Measurements from ENCODE around the gene TNFSF13B.
"Not testable (repeated sequence)": the region's sequence is repeated elsewhere in the genome, so short reads cannot be mapped to it uniquely, and the experiment has no call there.

Gene TNFSF13B

GRCh38 chr13:108269601-108270328, at the start of gene TNFSF13B:
TNFSF13B (plus strand) TSS chr13:108269718; CDS start chr13:108269896, 178 bp downstream.
- DNase-seq, result peak; percentile 14

GRCh38 chr13:108220041-108220440, 49.5 kb upstream of the TNFSF13B start:
- DNase-seq, result no peak

GRCh38 chr13:108223687-108224503, 45.6 kb upstream of the TNFSF13B start:
- no peak for DNase-seq

GRCh38 chr13:108225440-108225839, 44.1 kb upstream of the TNFSF13B start:
- no peak for DNase-seq

GRCh38 chr13:108226184-108226583, 43.3 kb upstream of the TNFSF13B start:
- DNase-seq, result no peak

- DNase-seq, result no peak
Observed at GRCh38 chr13:108227651-108228272, 41.8 kb upstream of the TNFSF13B start.

GRCh38 chr13:108230377-108230776, 39.1 kb upstream of the TNFSF13B start:
- DNase-seq, result no peak

- DNase-seq, result no peak
Observed at GRCh38 chr13:108249150-108249549, 20.4 kb upstream of the TNFSF13B start.

GRCh38 chr13:108257248-108257647, 12.3 kb upstream of the TNFSF13B start:
- DNase-seq, result no peak

GRCh38 chr13:108263621-108264355, 5.7 kb upstream of the TNFSF13B start:
- DNase-seq, result no peak

- no peak for DNase-seq
Observed at GRCh38 chr13:108266321-108266990, 3.1 kb upstream of the TNFSF13B start.

- DNase-seq, result no peak
Observed at GRCh38 chr13:108267347-108267746, 2.2 kb upstream of the TNFSF13B start.

GRCh38 chr13:108267855-108268254, 1.7 kb upstream of the TNFSF13B start:
- not testable (repeated sequence) for DNase-seq

- DNase-seq, result no peak
Observed at GRCh38 chr13:108268466-108269112, 929 bp upstream of the TNFSF13B start.

GRCh38 chr13:108270442-108270841, 924 bp downstream of the TNFSF13B start:
- no peak for DNase-seq

GRCh38 chr13:108272333-108272732, 2.8 kb downstream of the TNFSF13B start:
- DNase-seq, result no peak

GRCh38 chr13:108273429-108274118, 4.1 kb downstream of the TNFSF13B start:
- no peak for DNase-seq

GRCh38 chr13:108274718-108275117, 5.2 kb downstream of the TNFSF13B start:
- DNase-seq, result no peak

GRCh38 chr13:108276060-108276459, 6.5 kb downstream of the TNFSF13B start:
- DNase-seq, result no peak

GRCh38 chr13:108278466-108278865, 8.9 kb downstream of the TNFSF13B start:
- no peak for DNase-seq

GRCh38 chr13:108281901-108282300, 12.4 kb downstream of the TNFSF13B start:
- no peak for DNase-seq
